WERI-Rb-1 (cell line): ENCODE results near the gene CCZ1B.
"Not testable (repeated sequence)": the region's sequence is repeated elsewhere in the genome, so short reads cannot be mapped to it uniquely, and the experiment has no call there.

ENCODE experiments used
- DNase-seq: peaks from one replicate; pipeline ENCODE4 v3.0.0-alpha.2; 2020
- H3K27ac ChIP-seq: fragments of 250-450 bp; sonication (Bioruptor Pico); 2 replicates; pipeline ENCODE4 v1.5.1; 2020; ENCODE audit warnings: mild to moderate bottlenecking, moderate library complexity
- H3K27me3 ChIP-seq: fragments of 250-450 bp; sonication (Bioruptor Pico); 2 replicates; pipeline ENCODE4 v1.5.1; 2021; ENCODE audit warnings: mild to moderate bottlenecking, low read depth, moderate library complexity; ENCODE audit not compliant: insufficient read depth, severe bottlenecking
- H3K36me3 ChIP-seq: fragments of 250-450 bp; sonication (Bioruptor Pico); 2 replicates; pipeline ENCODE4 v1.5.1; 2020; ENCODE audit warnings: mild to moderate bottlenecking, moderate library complexity
- H3K4me3 ChIP-seq: 2 replicates; pipeline ENCODE4 v1.5.1; 2011; ENCODE audit warnings: low read depth, mild to moderate bottlenecking, control low read depth, low read length
- H3K9me3 ChIP-seq: fragments of 250-450 bp; sonication (Bioruptor Pico); 2 replicates; pipeline ENCODE4 v1.5.1; 2021; ENCODE audit warnings: mild to moderate bottlenecking, moderate library complexity; ENCODE audit not compliant: severe bottlenecking
- TF ChIP-seq, protein P1 (sequence below): IDR thresholded peaks from 2 replicates; pipeline ENCODE4 v1.5.1; 2011; ENCODE audit warnings: low read depth, mild to moderate bottlenecking, control low read depth, inconsistent platforms, low read length

CCZ1B gene

DNA sequence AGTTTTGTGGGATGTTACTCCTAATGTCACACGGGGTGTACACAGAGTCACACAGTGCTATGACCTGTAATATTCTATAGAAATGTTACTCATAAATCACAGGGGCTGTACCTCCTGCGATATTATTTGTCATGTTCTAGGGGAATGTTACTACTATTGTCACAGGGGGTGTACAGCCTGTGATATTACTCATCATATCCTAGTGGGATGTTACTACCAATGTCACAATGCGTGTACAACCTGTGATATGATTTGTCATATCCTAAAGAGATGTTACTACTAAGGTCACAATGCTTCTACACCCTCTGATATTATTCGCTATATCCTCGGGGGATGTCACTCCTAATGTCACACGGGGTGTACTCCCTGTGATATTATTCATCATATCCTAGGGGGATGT is 7.6 kb upstream of the CCZ1B start:
- TF ChIP-seq, protein P1, sequence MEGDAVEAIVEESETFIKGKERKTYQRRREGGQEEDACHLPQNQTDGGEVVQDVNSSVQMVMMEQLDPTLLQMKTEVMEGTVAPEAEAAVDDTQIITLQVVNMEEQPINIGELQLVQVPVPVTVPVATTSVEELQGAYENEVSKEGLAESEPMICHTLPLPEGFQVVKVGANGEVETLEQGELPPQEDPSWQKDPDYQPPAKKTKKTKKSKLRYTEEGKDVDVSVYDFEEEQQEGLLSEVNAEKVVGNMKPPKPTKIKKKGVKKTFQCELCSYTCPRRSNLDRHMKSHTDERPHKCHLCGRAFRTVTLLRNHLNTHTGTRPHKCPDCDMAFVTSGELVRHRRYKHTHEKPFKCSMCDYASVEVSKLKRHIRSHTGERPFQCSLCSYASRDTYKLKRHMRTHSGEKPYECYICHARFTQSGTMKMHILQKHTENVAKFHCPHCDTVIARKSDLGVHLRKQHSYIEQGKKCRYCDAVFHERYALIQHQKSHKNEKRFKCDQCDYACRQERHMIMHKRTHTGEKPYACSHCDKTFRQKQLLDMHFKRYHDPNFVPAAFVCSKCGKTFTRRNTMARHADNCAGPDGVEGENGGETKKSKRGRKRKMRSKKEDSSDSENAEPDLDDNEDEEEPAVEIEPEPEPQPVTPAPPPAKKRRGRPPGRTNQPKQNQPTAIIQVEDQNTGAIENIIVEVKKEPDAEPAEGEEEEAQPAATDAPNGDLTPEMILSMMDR: no peak
- Histone ChIP-seq H3K9me3 (no peaks in the 10 kb centered on the region), H3K27ac (no peak overlapping the region), H3K27me3 (no peaks in the 10 kb centered on the region), H3K36me3 (no peaks in the 10 kb centered on the region), H3K4me3 (no peak overlapping the region)
- DNase-seq: no peak

DNA sequence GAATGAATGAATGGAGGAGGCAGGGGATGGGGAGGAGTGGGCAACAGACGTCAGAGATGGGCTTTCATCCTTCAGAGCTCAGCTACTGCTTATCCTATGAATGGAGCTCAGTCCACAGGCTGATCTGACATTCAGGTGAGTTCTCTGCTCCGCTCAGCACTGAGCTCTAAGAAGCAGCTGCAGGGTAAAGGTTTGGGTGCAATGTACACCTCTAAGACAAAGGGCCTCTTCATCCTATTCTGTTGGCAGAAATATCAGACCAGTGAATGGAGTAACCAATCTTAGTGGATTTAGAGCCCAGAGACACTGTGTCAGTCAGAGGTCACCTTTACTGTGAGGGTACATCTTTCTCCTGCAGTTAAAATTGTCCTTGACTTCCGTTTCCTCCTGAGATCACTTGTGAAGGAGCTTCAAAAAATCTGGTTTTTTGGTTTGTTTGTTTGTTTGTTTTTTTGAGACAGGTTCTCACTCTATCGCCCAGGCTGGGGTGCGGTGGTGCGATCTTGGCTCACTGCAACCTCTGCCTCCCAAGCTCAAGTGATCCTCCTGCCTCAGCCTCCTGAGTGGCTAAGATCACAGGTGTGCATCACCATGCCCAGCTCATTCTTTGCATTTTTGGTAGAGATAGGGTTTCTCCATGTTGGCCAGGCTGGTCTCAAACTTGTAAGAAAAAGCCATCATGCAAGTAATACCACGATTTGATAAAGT is 5.1 kb upstream of the CCZ1B start:
- Histone ChIP-seq H3K27me3 (no peaks in the 10 kb centered on the region), H3K36me3 (no peaks in the 10 kb centered on the region), H3K9me3 (no peaks in the 10 kb centered on the region), H3K4me3 (no peak overlapping the region), H3K27ac (no peak overlapping the region)
- no peak for DNase-seq
- TF ChIP-seq, protein P1: no peak

DNA sequence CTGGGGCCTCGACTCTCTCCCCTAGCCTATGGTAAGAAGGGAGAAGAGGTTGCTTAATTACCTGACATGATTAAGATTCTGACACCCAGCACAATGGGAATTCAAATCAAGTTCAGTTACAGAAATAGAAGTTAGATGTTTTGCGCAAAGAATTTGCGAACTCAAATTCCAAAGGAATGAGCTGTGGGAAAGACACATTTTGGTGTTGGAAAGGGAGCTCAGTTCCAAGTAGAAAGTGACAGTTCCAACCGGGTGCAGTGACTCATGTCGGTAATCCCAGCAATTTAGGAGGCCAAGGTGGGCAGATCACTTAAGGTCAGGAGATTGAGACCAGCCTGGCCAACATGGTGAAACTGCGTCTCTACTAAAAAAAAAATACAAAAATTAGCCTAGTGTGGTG is 4.0 kb upstream of the CCZ1B start:
- DNase-seq, H3K27ac ChIP-seq, H3K9me3 ChIP-seq, H3K36me3 ChIP-seq, H3K27me3 ChIP-seq, H3K4me3 ChIP-seq: not testable (repeated sequence)

DNA sequence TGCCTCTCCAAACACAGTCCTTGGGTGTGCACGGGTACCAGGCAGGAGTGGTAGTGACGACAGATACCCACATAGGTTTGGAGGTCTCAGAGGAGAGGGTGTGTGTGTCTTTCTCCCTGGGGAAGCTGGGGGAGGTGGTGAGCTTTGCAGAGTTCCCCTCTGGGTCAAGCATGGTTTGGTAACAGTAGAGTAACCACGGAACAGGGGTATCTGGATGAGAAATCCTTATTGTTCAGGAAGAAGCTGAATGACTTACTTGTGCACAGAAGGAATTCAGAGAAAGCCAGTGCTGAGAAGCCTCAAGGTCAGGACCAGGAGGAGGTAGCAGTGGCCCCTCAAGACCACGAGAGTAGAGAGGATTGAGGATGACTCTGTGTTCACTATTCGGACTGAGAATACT is 3.5 kb upstream of the CCZ1B start:
- H3K27me3 ChIP-seq, H3K27ac ChIP-seq, DNase-seq, H3K4me3 ChIP-seq, H3K36me3 ChIP-seq, H3K9me3 ChIP-seq: not testable (repeated sequence)

GRCh38 chr7:6827180-6827579 is 1.1 kb upstream of the CCZ1B start:
- H3K27me3 ChIP-seq, H3K27ac ChIP-seq, DNase-seq, H3K4me3 ChIP-seq, H3K9me3 ChIP-seq, H3K36me3 ChIP-seq: not testable (repeated sequence)

GRCh38 chr7:6825236-6826125 is 594 bp downstream of the CCZ1B start:
- not testable (repeated sequence) for H3K36me3 ChIP-seq, H3K9me3 ChIP-seq, H3K27ac ChIP-seq, H3K27me3 ChIP-seq, DNase-seq
- H3K4me3 ChIP-seq: 0 out of 2 replicates have a peak overlapping the region, but pooled peaks have one; percentile 26

DNA sequence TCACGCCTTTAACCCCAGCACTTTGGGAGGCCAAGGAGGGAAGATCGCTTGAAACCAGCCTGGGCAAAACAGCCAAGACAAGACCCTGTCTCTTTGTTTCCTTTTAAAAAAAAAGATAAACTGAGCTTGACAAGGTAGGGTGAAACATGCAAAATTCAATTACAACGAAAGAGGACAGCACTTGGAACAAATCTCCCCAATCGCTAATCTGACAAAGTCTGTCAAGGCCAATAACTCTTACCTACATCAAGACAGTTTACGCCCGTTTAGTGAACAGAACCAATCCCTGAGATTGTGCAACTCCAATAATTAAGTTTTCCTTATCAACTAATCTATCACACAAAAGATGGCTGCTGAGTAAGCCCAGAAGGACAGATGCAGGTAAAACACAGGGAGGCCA is 4.5 kb downstream of the CCZ1B start:
- not testable (repeated sequence) for H3K36me3 ChIP-seq, H3K4me3 ChIP-seq, H3K27me3 ChIP-seq, H3K27ac ChIP-seq, H3K9me3 ChIP-seq, DNase-seq

- not testable (repeated sequence) for H3K27ac ChIP-seq, H3K36me3 ChIP-seq, H3K9me3 ChIP-seq, DNase-seq, H3K4me3 ChIP-seq, H3K27me3 ChIP-seq
These were observed 10.6 kb downstream of the CCZ1B start for GRCh38 chr7:6815470-6815869.

- H3K27ac ChIP-seq, H3K4me3 ChIP-seq, H3K27me3 ChIP-seq, DNase-seq, H3K36me3 ChIP-seq, H3K9me3 ChIP-seq: not testable (repeated sequence)
These were observed 13.1 kb downstream of the CCZ1B start for GRCh38 chr7:6813011-6813410.

GRCh38 chr7:6807959-6808358 is 18.1 kb downstream of the CCZ1B start:
- H3K27ac ChIP-seq, H3K36me3 ChIP-seq, H3K4me3 ChIP-seq, H3K9me3 ChIP-seq, H3K27me3 ChIP-seq, DNase-seq: not testable (repeated sequence)

- not testable (repeated sequence) for DNase-seq, H3K9me3 ChIP-seq, H3K4me3 ChIP-seq, H3K27me3 ChIP-seq, H3K27ac ChIP-seq, H3K36me3 ChIP-seq
These were observed 18.6 kb downstream of the CCZ1B start for GRCh38 chr7:6807393-6807918.

GRCh38 chr7:6800331-6800730 is 25.7 kb downstream of the CCZ1B start:
- H3K36me3 ChIP-seq, H3K4me3 ChIP-seq, H3K27ac ChIP-seq, H3K9me3 ChIP-seq, DNase-seq, H3K27me3 ChIP-seq: not testable (repeated sequence)
